Transverse colon (tissue), 4 donors: ENCODE results near the gene GEMIN2. TPM values are rescaled to one million over a fixed set of nuclear protein-coding genes. Genes with fewer than 3 reads are reported as not detected.

ENCODE experiments used
- DNase-seq: peaks from one replicate; pipeline ENCODE4 v3.0.0-alpha.2; 2019
- H3K27ac ChIP-seq, 4 donors: fragments of 200-600 bp; sonication (generic); 2 replicates each; pipeline ENCODE4 v1.5.1; 2016 to 2018; ENCODE audit warnings: inconsistent platforms in 4 of 4
- H3K27me3 ChIP-seq: fragments of 200-600 bp; sonication (generic); 2 replicates; pipeline ENCODE4 v1.5.1; 2017; ENCODE audit warnings: inconsistent platforms
- H3K36me3 ChIP-seq, 4 donors: fragments of 200-600 bp; sonication (generic); 2 replicates each; pipeline ENCODE4 v1.5.1; 2017 to 2019; ENCODE audit warnings: inconsistent platforms in 4 of 4
- H3K4me1 ChIP-seq, 4 donors: fragments of 200-600 bp; sonication (generic); 2 replicates each; pipeline ENCODE4 v1.5.1; 2017 to 2020; ENCODE audit warnings: inconsistent platforms in 4 of 4
- H3K4me3 ChIP-seq, 4 donors: fragments of 200-600 bp; sonication (generic); 1 replicate in 1 of 4; 2 replicates in 3 of 4; pipeline versions ENCODE4 v1.5.1 to v1.6.1; 2017 to 2019; ENCODE audit warnings: inconsistent platforms in 4 of 4
- H3K9me3 ChIP-seq, 2 donors: fragments of 200-600 bp; sonication (generic); 2 replicates each; pipeline ENCODE4 v1.5.1; 2017 to 2019; ENCODE audit warnings: inconsistent platforms in 2 of 2
- EP300 ChIP-seq: sonication (generic); formaldehyde crosslinking; IDR thresholded peaks from one replicate; pipeline ENCODE4 v1.6.1; 2017; ENCODE audit warnings: antibody characterized with exemption, low read depth
- POLR2A ChIP-seq: fragments of 450-650 bp; IDR thresholded peaks from one replicate; pipeline ENCODE4 v1.6.1; 2016; ENCODE audit warnings: antibody characterized with exemption, mild to moderate bottlenecking, moderate library complexity
- POLR2AphosphoS5 ChIP-seq, 3 donors: sonication (generic); formaldehyde crosslinking; IDR thresholded peaks; one replicate each; pipeline ENCODE4 v1.6.1; 2016; ENCODE audit warnings: antibody characterized with exemption in 3 of 3
- WGBS, 2 donors: methylation state at CpG; one replicate each; pipeline ENCODE4 v1.1.5; 2018; ENCODE audit warnings: low coverage in 1 of 2; 5-methylcytosine and 5-hydroxymethylcytosine counted together
- in situ Hi-C, 4 donors: fragments of 200-750 bp; cut with MboI; loops; one replicate each; pipeline versions ENCODE4 v1.15.0 to v1.15.1; 2017; ENCODE audit warnings: low sequenced_read_pairs in 3 of 4, low pct_ligation_motif_present in 1 of 4, low pct_unique_long_range_greater_than_20kb in 1 of 4
- intact Hi-C: fragments of 100-400 bp; cut with DNase I; formaldehyde crosslinking; loops from one replicate; pipeline ENCODE4 v1.15.1; 2023; ENCODE audit warnings: low total_unique reads
- total RNA-seq, 4 donors: library from RNA; depleted of rRNA; stranded (reverse); fragments of >200 nt; gene quantifications; one replicate each; pipeline ENCODE4 v1.1.0, GENCODE V29; 2016
- TF ChIP-seq, protein P1 (sequence below), 5 experiments: fragments of 200-600 bp in 3 of 5; fragments of 450-650 bp in 2 of 5; sonication (generic) in 3 of 5; IDR thresholded peaks; 1 replicate in 2 of 5; 2 replicates in 3 of 5; pipeline ENCODE4 v1.5.1; 2016 to 2017; ENCODE audit warnings: antibody characterized with exemption in 5 of 5, inconsistent platforms in 3 of 5, mild to moderate bottlenecking in 2 of 5, moderate library complexity in 1 of 5

GEMIN2 gene
- total RNA-seq, 4 donors from 2014 or later, result 11.5 to 75.0 (median 20.0) TPM; not detected in 1

DNA sequence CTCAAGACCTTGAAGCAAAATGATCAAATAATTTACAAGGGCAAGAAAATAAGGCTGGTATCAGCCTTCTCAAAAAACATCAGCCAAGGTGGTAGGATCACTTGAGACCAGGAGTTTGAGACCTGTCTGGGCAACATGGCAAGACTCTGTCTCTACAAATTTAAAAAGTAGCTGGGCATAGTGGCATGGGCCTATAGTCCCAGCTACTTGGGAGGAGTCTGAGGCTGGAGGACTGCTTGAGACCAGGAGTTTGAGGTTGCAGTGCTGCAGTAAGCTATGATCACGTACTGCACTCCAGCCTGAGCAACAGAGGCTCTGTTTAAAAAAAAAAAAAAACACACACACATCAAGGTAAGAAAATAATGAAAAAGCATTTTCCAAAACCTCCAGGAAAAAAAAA is 33.2 kb upstream of the GEMIN2 start:
- H3K9me3 ChIP-seq, result no peaks in the 10 kb centered on the region
- H3K36me3 ChIP-seq, result peaks cover 0 to 83% (median 27%) of the 10 kb centered on the region in 4 donors
- no peak overlapping the region for H3K27ac ChIP-seq
- intact Hi-C loops, result no loop called here
- in situ Hi-C loops, result no loop called here
- 79 to 100% methylated on average over 1 of the region's 1 CpG for WGBS, 2 donors
- TF ChIP-seq, protein P1, sequence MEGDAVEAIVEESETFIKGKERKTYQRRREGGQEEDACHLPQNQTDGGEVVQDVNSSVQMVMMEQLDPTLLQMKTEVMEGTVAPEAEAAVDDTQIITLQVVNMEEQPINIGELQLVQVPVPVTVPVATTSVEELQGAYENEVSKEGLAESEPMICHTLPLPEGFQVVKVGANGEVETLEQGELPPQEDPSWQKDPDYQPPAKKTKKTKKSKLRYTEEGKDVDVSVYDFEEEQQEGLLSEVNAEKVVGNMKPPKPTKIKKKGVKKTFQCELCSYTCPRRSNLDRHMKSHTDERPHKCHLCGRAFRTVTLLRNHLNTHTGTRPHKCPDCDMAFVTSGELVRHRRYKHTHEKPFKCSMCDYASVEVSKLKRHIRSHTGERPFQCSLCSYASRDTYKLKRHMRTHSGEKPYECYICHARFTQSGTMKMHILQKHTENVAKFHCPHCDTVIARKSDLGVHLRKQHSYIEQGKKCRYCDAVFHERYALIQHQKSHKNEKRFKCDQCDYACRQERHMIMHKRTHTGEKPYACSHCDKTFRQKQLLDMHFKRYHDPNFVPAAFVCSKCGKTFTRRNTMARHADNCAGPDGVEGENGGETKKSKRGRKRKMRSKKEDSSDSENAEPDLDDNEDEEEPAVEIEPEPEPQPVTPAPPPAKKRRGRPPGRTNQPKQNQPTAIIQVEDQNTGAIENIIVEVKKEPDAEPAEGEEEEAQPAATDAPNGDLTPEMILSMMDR (IDR thresholded peaks at IDR 0.05), result no peak
- no peak for TF ChIP-seq EP300
- no peak for TF ChIP-seq POLR2A
- no peak for TF ChIP-seq POLR2AphosphoS5 (IDR thresholded peaks at IDR 0.05)
- no peak for DNase-seq
- no peak overlapping the region for H3K4me3 ChIP-seq
- H3K27me3 ChIP-seq, result no peaks in the 10 kb centered on the region
- H3K4me1 ChIP-seq, result no peaks in the 10 kb centered on the region

DNA sequence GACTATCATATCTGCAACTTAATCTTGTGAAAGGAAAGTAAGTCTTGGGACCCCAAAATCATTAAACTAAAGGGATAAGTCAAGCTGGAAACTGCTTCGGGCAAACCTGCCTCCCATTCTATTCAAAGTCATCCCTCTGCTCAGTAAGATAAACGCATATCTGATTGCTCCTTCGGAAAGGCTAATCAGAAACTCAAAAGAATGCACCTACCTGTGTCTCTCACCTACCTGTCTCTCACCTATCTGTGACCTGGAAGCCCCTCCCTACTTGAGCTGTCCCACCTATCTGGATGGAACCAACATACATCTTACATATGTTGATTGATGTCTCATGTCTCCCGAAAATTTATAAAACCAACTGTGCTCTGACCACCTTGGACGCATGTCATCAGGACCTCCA is 31.0 kb upstream of the GEMIN2 start:
- 72 to 74% methylated on average over 5 of the region's 5 CpGs for WGBS, 2 donors
- in situ Hi-C loops, result no loop called here
- H3K9me3 ChIP-seq, result no peaks in the 10 kb centered on the region
- no peak overlapping the region for H3K27ac ChIP-seq
- H3K4me1 ChIP-seq, result no peaks in the 10 kb centered on the region
- no peak overlapping the region for H3K4me3 ChIP-seq
- no peak for DNase-seq
- H3K27me3 ChIP-seq, result no peaks in the 10 kb centered on the region
- TF ChIP-seq POLR2AphosphoS5 (IDR thresholded peaks at IDR 0.05) (no peak), EP300 (no peak), POLR2A (no peak)
- TF ChIP-seq, protein P1 (IDR thresholded peaks at IDR 0.05), result no peak
- intact Hi-C loops, result no loop called here
- H3K36me3 ChIP-seq, result peaks cover 0 to 86% (median 30%) of the 10 kb centered on the region in 4 donors

DNA sequence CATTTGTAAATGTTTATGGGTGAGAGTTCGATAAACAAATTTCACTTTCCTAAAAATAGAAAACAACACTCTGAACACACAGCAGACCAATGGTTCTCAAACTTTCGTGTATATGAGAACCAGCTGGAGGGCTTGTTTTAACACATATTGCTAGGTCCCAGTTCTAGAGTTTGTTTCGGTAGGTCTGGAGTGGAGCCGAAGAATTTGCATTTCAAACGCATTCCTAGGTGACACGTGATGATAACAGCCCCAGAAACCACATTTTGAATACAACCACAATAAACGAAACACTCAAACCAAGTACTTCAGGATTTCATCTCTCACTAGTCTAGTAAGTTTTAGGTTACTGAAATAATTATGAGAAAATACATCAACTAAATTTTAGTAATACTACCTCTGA is 28.2 kb upstream of the GEMIN2 start:
- no peaks in the 10 kb centered on the region for H3K9me3 ChIP-seq
- no peak overlapping the region for H3K4me3 ChIP-seq
- 79 to 90% methylated on average over 4 to 7 of the region's 7 CpGs for WGBS, 2 donors
- peaks cover 0 to 84% (median 36%) of the 10 kb centered on the region in 4 donors for H3K36me3 ChIP-seq
- DNase-seq, result no peak
- in situ Hi-C loops (no loop called here), intact Hi-C loops (no loop called here)
- no peaks in the 10 kb centered on the region for H3K27me3 ChIP-seq
- H3K27ac ChIP-seq, result no peak overlapping the region
- TF ChIP-seq, protein P1 (IDR thresholded peaks at IDR 0.05), result no peak
- no peak for TF ChIP-seq POLR2AphosphoS5 (IDR thresholded peaks at IDR 0.05)
- TF ChIP-seq EP300, result no peak
- no peak for TF ChIP-seq POLR2A
- H3K4me1 ChIP-seq, result peaks cover 0 to 3% (median 1%) of the 10 kb centered on the region in 4 donors

DNA sequence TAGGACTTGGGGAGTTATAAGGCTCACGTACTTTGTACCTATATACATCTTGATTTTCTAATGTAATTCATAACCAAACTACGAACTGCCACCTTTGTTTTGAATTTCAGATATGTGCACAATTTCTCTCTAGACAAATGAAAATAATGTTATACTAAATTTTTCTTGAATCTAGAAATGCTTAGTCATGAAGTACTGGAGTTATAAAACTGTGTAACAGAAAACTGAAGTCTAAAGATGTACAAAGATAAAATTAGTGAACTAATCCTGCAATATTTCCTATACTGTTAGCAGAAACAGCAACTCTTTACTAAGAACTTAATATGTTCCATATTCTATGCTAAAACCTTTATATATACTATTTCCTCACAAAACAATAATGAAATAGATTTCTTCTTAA is 26.6 kb upstream of the GEMIN2 start:
- TF ChIP-seq POLR2A (no peak), POLR2AphosphoS5 (IDR thresholded peaks at IDR 0.05) (no peak), EP300 (no peak)
- TF ChIP-seq, protein P1 (IDR thresholded peaks at IDR 0.05), result no peak
- no peak overlapping the region for H3K4me3 ChIP-seq
- intact Hi-C loops (no loop called here), in situ Hi-C loops (no loop called here)
- H3K27me3 ChIP-seq, result no peaks in the 10 kb centered on the region
- no peaks in the 10 kb centered on the region for H3K9me3 ChIP-seq
- no peak overlapping the region for H3K27ac ChIP-seq
- no peak for DNase-seq
- peaks cover 0 to 75% (median 37%) of the 10 kb centered on the region in 4 donors for H3K36me3 ChIP-seq
- 95 to 97% methylated on average over 2 of the region's 2 CpGs for WGBS, 2 donors
- H3K4me1 ChIP-seq, result peaks cover 0 to 15% (median 8%) of the 10 kb centered on the region in 4 donors
